ENCODE measurements around the gene HSPB8. TPM values are rescaled to one million over a fixed set of nuclear protein-coding genes. Genes with fewer than 3 reads are reported as not detected.

The HSPB8 gene
- 12.5 TPM for total RNA-seq

DNA sequence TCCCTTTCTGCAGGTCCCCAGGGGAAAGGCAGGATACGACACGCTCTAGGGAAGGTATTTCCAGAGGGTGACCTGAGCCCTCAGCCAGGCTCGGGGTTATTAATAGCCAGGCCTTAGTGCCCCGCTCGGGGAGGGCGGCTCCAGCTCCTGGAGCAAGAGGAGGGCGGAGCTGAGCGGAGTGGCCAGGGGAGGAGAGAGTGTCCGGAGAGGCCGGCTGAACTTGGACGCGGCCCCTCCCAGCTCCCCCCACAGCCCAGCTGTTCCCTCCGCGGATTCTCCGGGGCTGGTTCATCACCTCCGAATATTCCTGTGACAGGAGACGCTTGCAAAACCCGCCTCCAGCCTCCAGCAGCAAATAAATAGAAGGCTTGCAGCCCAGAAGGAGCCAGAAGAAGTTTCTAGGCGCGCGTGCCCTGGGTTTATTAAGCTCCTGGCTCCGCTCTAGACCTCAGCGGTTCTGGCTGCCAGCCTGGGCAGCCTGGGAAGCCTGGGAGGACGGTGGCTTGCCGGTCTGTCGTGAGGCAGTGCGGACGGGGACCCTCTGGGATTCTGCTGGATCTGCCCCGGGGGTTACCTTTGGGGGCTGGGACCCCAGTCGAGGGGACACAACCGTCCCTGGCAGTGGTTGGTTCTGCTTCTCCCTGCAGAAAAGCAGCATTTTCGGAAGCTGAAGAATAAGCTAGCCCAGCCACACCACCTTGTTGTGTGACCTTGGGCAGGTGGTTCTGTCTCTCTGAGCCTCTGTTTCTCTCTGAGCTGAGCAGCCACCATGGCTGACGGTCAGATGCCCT, at the start of gene HSPB8:
Gene HSPB8 (plus strand): TSS at position 388 of the 791 bp plus-strand sequence. CDS start 382 bp downstream, at position 770.
- intact Hi-C loops (cut with DNase I), result no loop called here
- ATAC-seq (peak; percentile 90), DNase-seq (ENCODE audit: low spot score) (peak; percentile 83)

DNA sequence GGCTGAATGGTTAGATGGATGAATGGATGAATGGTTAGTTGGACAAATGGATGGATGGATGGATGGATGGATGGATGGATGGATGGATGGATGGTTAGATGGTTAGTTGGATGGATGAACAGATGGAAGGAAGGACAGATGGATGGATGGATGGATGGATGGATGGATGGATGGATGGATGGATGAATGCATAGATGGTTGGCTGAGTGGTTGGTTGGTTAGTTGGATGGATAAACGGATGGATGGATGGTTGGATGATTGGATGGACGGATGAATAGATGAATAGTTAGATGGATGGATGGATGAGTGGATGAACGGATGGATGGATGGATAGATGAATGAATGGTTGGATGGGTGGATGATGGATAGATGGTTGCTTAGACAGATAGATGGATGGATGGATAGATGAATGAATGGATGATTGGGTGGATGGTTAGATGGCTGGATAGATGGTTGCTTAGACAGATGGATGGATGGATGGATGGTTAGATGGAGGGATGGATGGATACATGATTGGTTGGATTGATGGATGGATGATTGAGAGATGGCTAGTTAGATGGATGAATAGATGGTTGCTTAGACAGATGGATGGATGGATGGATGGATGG, 48.8 kb upstream of the HSPB8 start:
- intact Hi-C loops (cut with DNase I), result no loop called here
- DNase-seq (ENCODE audit: low spot score), result no peak
- ATAC-seq, result no peak

GRCh38 chr12:119130523-119130922, 48.2 kb upstream of the HSPB8 start:
- no peak for ATAC-seq
- no peak for DNase-seq (ENCODE audit: low spot score)
- intact Hi-C loops (cut with DNase I), result no loop called here

- intact Hi-C loops (cut with DNase I), result no loop called here
- ATAC-seq, result no peak
- DNase-seq (ENCODE audit: low spot score), result no peak
Measured at GRCh38 chr12:119134284-119135072, 44.3 kb upstream of the HSPB8 start.

- no peak for DNase-seq (ENCODE audit: low spot score)
- intact Hi-C loops (cut with DNase I), result no loop called here
- ATAC-seq, result no peak
Measured at GRCh38 chr12:119136811-119137410, 41.8 kb upstream of the HSPB8 start.

DNA sequence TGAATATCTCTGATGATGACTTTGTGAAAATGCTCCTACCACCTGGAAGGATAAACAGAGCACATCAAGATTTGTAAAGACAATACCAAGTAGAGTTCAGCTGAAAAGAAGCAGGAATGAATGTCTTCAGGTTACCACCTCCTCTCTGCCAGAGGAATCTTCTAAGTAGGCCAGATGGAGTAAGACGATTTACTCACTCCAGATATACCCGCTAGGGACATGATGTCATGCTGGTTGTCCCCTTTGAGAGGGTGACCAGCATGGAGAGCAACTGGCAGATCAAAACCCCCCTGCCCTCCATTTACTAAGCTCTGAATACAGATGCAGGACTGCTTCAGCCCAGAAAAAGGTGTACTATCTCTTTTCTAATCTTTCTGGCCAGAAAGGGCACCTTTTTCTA, 39.3 kb upstream of the HSPB8 start:
- DNase-seq (ENCODE audit: low spot score) (no peak), ATAC-seq (no peak)
- intact Hi-C loops (cut with DNase I), result no loop called here

- no peak for ATAC-seq
- intact Hi-C loops (cut with DNase I), result no loop called here
Measured at GRCh38 chr12:119145367-119145766, 33.4 kb upstream of the HSPB8 start.

DNA sequence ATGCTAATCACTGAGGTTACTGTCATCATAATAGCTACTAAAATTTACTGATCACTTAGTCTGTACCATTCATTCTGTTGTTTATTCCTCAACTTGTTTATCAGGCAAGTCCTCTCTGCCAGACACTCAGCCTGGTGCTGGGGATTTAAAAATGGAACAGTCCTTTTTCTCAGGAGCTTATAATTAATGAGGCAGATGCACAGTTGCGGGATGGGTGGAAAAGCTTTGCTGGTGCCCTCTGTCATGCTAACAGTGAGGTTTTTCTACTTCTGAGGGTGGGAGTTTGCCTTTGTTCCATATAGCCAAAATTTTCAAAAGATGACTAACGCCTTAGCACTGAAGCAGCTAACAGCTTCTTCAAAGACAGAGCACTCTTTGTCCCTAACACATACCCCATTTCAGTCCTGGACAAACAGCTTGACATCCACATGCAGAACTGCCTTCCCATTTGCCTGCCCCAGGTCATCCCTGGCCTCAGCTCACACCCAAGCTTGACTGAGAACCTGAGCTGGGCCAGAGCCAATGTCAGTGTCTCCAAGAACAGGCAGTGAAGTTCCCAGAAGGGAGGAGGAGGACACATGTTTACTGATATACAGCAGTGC, 30.8 kb upstream of the HSPB8 start:
- intact Hi-C loops (cut with DNase I), result no loop called here
- no peak for DNase-seq (ENCODE audit: low spot score)
- no peak for ATAC-seq

More at GRCh38 chr12:119145367-119145766, 33.4 kb upstream of the HSPB8 start:
- DNase-seq (ENCODE audit: low spot score), result no peak

DNA sequence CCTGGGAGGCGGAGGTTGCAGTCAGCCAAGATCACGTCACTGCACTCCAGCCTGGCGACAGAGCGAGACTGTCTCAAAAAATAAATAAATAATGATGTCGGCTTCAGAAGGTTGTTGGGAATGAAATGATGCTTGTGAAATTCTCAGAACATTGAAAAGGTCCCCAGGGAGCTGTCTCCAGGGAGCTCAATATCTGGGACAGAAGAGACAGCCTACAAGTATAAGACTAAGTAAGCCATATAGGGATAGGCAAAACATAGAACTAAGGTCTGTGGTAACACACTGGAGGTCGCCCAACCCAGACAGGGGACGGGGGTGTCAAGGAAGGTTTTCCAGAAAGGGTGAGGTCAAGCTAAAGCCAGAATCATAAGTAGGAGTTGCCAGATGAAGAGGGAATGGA, 29.5 kb upstream of the HSPB8 start:
- intact Hi-C loops (cut with DNase I), result no loop called here
- DNase-seq (ENCODE audit: low spot score) (no peak), ATAC-seq (no peak)

GRCh38 chr12:119151445-119152026, 27.2 kb upstream of the HSPB8 start:
- ATAC-seq (no peak), DNase-seq (ENCODE audit: low spot score) (no peak)
- intact Hi-C loops (cut with DNase I), result no loop called here

DNA sequence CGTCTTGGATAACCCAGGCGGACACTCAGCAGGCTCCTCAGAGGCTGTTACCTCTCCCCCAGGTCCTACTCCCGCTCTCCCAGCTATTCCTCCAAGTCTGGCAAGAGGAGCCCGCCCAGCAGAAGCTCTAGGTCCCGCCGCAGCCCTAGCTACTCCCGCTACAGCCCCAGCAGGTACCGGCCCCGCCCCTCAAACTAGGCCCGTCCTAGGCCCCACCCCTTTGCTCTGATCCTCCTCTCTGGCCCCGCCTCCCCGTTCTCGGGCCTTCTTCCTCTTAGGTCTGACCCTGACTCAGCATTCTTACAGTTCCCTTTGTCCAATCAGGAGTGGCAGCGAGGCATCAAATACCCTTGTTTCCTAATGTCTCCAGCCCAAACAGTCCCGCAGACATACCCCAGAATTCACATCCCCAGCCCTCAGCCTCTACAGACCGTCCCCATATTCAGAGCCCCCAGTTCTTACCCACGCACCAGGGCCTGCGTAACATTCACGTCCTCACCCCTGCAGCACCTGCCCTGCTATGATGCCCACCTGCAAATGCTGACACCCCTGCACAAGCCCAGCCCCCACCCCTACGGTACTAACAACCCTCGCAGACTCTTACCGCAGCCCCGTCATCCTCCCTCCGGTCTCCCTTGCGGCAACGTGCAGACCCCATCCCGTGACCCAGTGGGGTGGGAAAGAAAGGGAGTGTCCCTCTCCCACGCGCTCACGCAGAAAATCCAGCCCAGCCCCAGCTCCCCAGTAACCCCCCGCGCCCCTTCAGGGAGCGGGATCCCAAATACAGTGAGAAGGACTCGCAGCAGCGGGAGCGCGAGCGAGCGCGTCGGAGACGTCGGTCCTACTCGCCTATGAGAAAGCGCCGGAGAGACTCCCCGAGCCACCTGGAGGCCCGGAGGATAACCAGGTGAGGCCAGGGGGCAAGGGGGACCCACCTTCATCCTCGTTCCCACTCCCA, 25.0 kb upstream of the HSPB8 start:
- intact Hi-C loops (cut with DNase I), result no loop called here
- DNase-seq (ENCODE audit: low spot score), result peak; percentile 62
- peak; percentile 81 for ATAC-seq

GRCh38 chr12:119154435-119154818, 24.3 kb upstream of the HSPB8 start:
- intact Hi-C loops (cut with DNase I), result no loop called here
- DNase-seq (ENCODE audit: low spot score) (no peak), ATAC-seq (no peak)

GRCh38 chr12:119156401-119157044, 22.2 kb upstream of the HSPB8 start:
- ATAC-seq (no peak), DNase-seq (ENCODE audit: low spot score) (no peak)
- intact Hi-C loops (cut with DNase I), result no loop called here

DNA sequence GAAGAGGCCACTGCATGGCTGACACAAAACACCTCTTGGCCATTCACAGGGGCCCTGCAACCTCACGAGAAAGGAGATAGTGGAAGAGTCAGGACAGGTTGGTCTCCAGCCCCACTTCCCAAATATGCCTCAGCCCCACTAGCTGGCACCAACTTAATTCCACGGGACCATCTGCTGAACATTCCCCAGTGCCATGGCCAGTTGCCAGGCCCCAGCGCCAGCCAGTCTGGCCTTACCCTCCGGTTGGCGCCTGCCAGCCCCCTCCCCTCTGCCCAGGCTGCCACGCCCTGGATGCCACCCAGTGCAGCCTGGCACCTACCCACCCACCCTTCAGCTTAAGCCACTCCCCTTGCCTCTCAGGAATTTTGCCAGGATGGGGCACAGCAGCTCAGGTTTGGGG, 21.2 kb upstream of the HSPB8 start:
- intact Hi-C loops (cut with DNase I), result no loop called here
- no peak for ATAC-seq

DNA sequence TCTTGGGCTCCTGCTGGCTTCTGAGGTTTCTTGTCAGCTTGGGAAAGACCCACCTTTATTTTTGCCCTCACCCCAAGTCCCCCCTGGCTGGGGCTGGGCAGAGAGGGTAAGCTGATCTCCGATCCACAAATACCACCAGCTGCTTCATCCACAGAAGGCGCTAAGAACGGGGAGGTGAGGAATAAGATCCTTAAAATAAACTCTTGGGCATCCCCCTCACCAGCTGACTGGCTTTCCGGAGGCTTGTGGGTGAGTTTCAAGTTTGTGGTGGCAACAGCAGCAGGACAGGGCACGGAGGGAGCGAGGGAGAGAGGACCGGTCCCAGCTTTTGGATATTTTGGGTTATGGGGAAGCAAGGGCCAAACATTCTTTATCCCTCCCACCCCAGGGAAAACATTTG, 20.8 kb upstream of the HSPB8 start:
- ATAC-seq, result no peak
- intact Hi-C loops (cut with DNase I), result no loop called here
- no peak for DNase-seq (ENCODE audit: low spot score)

More for the DNA sequence above, 21.2 kb upstream of the HSPB8 start:
- DNase-seq (ENCODE audit: low spot score), result no peak

- no peak for DNase-seq (ENCODE audit: low spot score)
- intact Hi-C loops (cut with DNase I), result no loop called here
- ATAC-seq, result no peak
Measured at GRCh38 chr12:119158402-119158801, 20.3 kb upstream of the HSPB8 start.

- ATAC-seq (no peak), DNase-seq (ENCODE audit: low spot score) (no peak)
- intact Hi-C loops (cut with DNase I), result no loop called here
Measured at GRCh38 chr12:119159844-119160243, 18.9 kb upstream of the HSPB8 start.
